SK-N-SH treated with all-trans-retinoic acid at 6 μM for 48 hours (cell line): Measurements from ENCODE around the gene WIPF2.
A peak's percentile ranks its signal among the peaks of the same experiment; 100 is the strongest.
"Not testable (repeated sequence)": the region's sequence is repeated elsewhere in the genome, so short reads cannot be mapped to it uniquely, and the experiment has no call there.

ENCODE experiments used
- ATAC-seq: fragments of 200-7000 bp; cut with Tn5 transposase; 3 replicates; pipeline ENCODE4 v1.9.1; 2020; ENCODE audit warnings: mild to moderate bottlenecking, moderate library complexity
- ARNTL ChIP-seq: fragments of 450-650 bp; formaldehyde crosslinking; IDR thresholded peaks from 2 replicates; pipeline ENCODE4 v1.5.0; 2020; ENCODE audit warnings: low read depth, mild to moderate bottlenecking, moderate library complexity, borderline replicate concordance
- BACH2 ChIP-seq: fragments of 250-450 bp; sonication (Bioruptor Pico); IDR thresholded peaks from 2 replicates; pipeline ENCODE4 v1.9.0; 2021; ENCODE audit warnings: mild to moderate bottlenecking, borderline replicate concordance
- CREB5 ChIP-seq: fragments of 250-450 bp; sonication (Bioruptor Pico); IDR thresholded peaks from 2 replicates; pipeline ENCODE4 v1.5.1; 2020; ENCODE audit warnings: low read depth, mild to moderate bottlenecking, moderate library complexity
- CSDC2 ChIP-seq: fragments of 250-450 bp; sonication (Bioruptor Pico); IDR thresholded peaks from 2 replicates; pipeline ENCODE4 v1.5.0; 2020; ENCODE audit warnings: mild to moderate bottlenecking, moderate library complexity
- CSRNP3 ChIP-seq: fragments of 250-450 bp; sonication (Bioruptor Pico); IDR thresholded peaks from 2 replicates; pipeline ENCODE4 v1.5.1; 2021; ENCODE audit warnings: mild to moderate bottlenecking, moderate library complexity
- ESRRG ChIP-seq: fragments of 250-450 bp; sonication (Bioruptor Pico); IDR thresholded peaks from 2 replicates; pipeline ENCODE4 v1.6.1; 2021; ENCODE audit warnings: mild to moderate bottlenecking
- GLIS3 ChIP-seq: fragments of 250-450 bp; sonication (Bioruptor Pico); IDR thresholded peaks from 2 replicates; pipeline ENCODE4 v1.5.0; 2020; ENCODE audit warnings: mild to moderate bottlenecking, moderate library complexity
- ISL1 ChIP-seq: fragments of 250-450 bp; sonication (Bioruptor Pico); IDR thresholded peaks from 2 replicates; pipeline ENCODE4 v2.1.2; 2022; ENCODE audit warnings: mild to moderate bottlenecking, moderate library complexity
- PPARA ChIP-seq: fragments of 250-450 bp; sonication (Bioruptor Pico); IDR thresholded peaks from 2 replicates; pipeline ENCODE4 v1.5.0; 2020; ENCODE audit warnings: mild to moderate bottlenecking, borderline replicate concordance
- SNAI2 ChIP-seq: fragments of 250-450 bp; sonication (Bioruptor Pico); IDR thresholded peaks from 2 replicates; pipeline ENCODE4 v1.5.0; 2020; ENCODE audit warnings: mild to moderate bottlenecking, moderate library complexity
- TCF4 ChIP-seq: fragments of 250-450 bp; sonication (Bioruptor Pico); IDR thresholded peaks from 2 replicates; pipeline ENCODE4 v1.8.0; 2021; ENCODE audit warnings: mild to moderate bottlenecking, moderate library complexity, borderline replicate concordance
- TOX ChIP-seq: fragments of 250-450 bp; sonication (Bioruptor Pico); IDR thresholded peaks from 2 replicates; pipeline ENCODE4 v1.8.0; 2021; ENCODE audit warnings: mild to moderate bottlenecking, moderate library complexity, borderline replicate concordance
- TSHZ2 ChIP-seq: fragments of 250-450 bp; sonication (Bioruptor Pico); IDR thresholded peaks from 2 replicates; pipeline ENCODE4 v1.5.0; 2020; ENCODE audit warnings: mild to moderate bottlenecking, moderate library complexity
- ZFP3 ChIP-seq: fragments of 250-450 bp; sonication (Bioruptor Pico); IDR thresholded peaks from 2 replicates; pipeline ENCODE4 v1.5.0; 2020; ENCODE audit warnings: mild to moderate bottlenecking, moderate library complexity
- ZFP30 ChIP-seq: fragments of 450-650 bp; formaldehyde crosslinking; IDR thresholded peaks from 2 replicates; pipeline ENCODE4 v1.5.0; 2022; ENCODE audit warnings: mild to moderate bottlenecking, moderate library complexity
- ZNF565 ChIP-seq: fragments of 450-650 bp; formaldehyde crosslinking; conservative IDR thresholded peaks from 2 replicates; pipeline ENCODE4 v1.5.0; 2020; ENCODE audit warnings: low read depth, mild to moderate bottlenecking, moderate library complexity
- ZNF70 ChIP-seq: fragments of 450-650 bp; formaldehyde crosslinking; IDR thresholded peaks from 2 replicates; pipeline ENCODE4 v1.5.0; 2020; ENCODE audit warnings: mild to moderate bottlenecking, moderate library complexity
- ZNF8 ChIP-seq: fragments of 450-650 bp; formaldehyde crosslinking; IDR thresholded peaks from 2 replicates; pipeline ENCODE4 v1.5.0; 2020; ENCODE audit warnings: mild to moderate bottlenecking, moderate library complexity
- TF ChIP-seq, protein P1 (sequence below): fragments of 250-450 bp; sonication (Bioruptor Pico); IDR thresholded peaks from 2 replicates; pipeline ENCODE4 v1.8.0; 2021; ENCODE audit warnings: low read depth, mild to moderate bottlenecking, moderate library complexity, borderline replicate concordance

Gene WIPF2

GRCh38 chr17:40297511-40297910 lies 78.4 kb downstream of the WIPF2 start:
- ATAC-seq, result no peak
- no peak for TF ChIP-seq CSRNP3 (CRISPR knock-in tag)
- TF ChIP-seq ZFP30 (CRISPR knock-in tag), result no peak
- no peak for TF ChIP-seq SNAI2 (CRISPR knock-in tag)
- no peak for TF ChIP-seq GLIS3 (CRISPR knock-in tag)
- TF ChIP-seq ZNF8 (CRISPR knock-in tag), result no peak
- no peak for TF ChIP-seq TOX
- TF ChIP-seq ZNF565, result no peak
- TF ChIP-seq CREB5 (CRISPR knock-in tag), result no peak
- no peak for TF ChIP-seq PPARA (CRISPR knock-in tag)
- no peak for TF ChIP-seq TCF4
- no peak for TF ChIP-seq ZNF70 (CRISPR knock-in tag)
- TF ChIP-seq CSDC2, result no peak

GRCh38 chr17:40298726-40299125 lies 79.6 kb downstream of the WIPF2 start:
- no peak for TF ChIP-seq ZFP30 (CRISPR knock-in tag)
- TF ChIP-seq ISL1, result peak; percentile 29; the same call in 1 of the 2 replicates
- ATAC-seq, result peak; percentile 63

- ATAC-seq, result not testable (repeated sequence)
Measured at GRCh38 chr17:40299159-40299757, 80.2 kb downstream of the WIPF2 start.

- TF ChIP-seq ZNF8 (CRISPR knock-in tag) (no peak), CREB5 (CRISPR knock-in tag) (no peak), TCF4 (no peak), ZFP30 (CRISPR knock-in tag) (no peak), GLIS3 (CRISPR knock-in tag) (no peak), TOX (no peak), PPARA (CRISPR knock-in tag) (no peak), CSDC2 (no peak), ZNF565 (no peak), ZFP3 (CRISPR knock-in tag) (no peak), ESRRG (CRISPR knock-in tag) (no peak), CSRNP3 (CRISPR knock-in tag) (no peak), ISL1 (no peak), TSHZ2 (CRISPR knock-in tag) (no peak), BACH2 (no peak), ARNTL (CRISPR knock-in tag) (no peak), ZNF70 (CRISPR knock-in tag) (no peak)
- TF ChIP-seq, protein P1, sequence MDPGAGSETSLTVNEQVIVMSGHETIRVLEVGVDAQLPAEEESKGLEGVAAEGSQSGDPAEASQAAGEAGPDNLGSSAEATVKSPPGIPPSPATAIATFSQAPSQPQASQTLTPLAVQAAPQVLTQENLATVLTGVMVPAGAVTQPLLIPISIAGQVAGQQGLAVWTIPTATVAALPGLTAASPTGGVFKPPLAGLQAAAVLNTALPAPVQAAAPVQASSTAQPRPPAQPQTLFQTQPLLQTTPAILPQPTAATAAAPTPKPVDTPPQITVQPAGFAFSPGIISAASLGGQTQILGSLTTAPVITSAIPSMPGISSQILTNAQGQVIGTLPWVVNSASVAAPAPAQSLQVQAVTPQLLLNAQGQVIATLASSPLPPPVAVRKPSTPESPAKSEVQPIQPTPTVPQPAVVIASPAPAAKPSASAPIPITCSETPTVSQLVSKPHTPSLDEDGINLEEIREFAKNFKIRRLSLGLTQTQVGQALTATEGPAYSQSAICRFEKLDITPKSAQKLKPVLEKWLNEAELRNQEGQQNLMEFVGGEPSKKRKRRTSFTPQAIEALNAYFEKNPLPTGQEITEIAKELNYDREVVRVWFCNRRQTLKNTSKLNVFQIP, result no peak
- no peak for ATAC-seq
Measured at GRCh38 chr17:40301315-40301714, 82.2 kb downstream of the WIPF2 start.
